WTC11 (cell line): ENCODE results near the gene CIRBP. TPM values are rescaled to one million over a fixed set of nuclear protein-coding genes. Genes with fewer than 3 reads are reported as not detected.

ENCODE experiments used
- ATAC-seq: fragments of 200-7000 bp; cut with Tn5 transposase; 2 replicates; pipeline ENCODE4 v1.10.0; 2021; ENCODE audit warnings: mild to moderate bottlenecking, moderate library complexity
- CTCF ChIA-PET: fragments of 300-600 bp; sonication (Branson Sonifier 250); formaldehyde crosslinking; loops from one replicate; lab custom pipeline; 2021; ENCODE audit warnings: antibody characterized with exemption; lab: Charles Lee
- POLR2A ChIA-PET: fragments of 350-600 bp; sonication (Branson Sonifier 250); formaldehyde crosslinking; loops from one replicate; lab custom pipeline; 2021; ENCODE audit warnings: antibody characterized with exemption; lab: Charles Lee
- DNase-seq: peaks from one replicate; pipeline ENCODE4 v3.0.0; 2021; ENCODE audit warnings: low spot score
- H3K27ac Mint-ChIP-seq: 2 replicates; pipeline ENCODE4 v1.8.0; 2021; ENCODE audit warnings: mixed read lengths
- H3K27me3 Mint-ChIP-seq: 2 replicates; pipeline ENCODE4 v1.8.0; 2021; ENCODE audit warnings: low read depth, mild to moderate bottlenecking, moderate library complexity, mixed read lengths
- H3K36me3 Mint-ChIP-seq: 2 replicates; pipeline ENCODE4 v1.8.0; 2021; ENCODE audit warnings: mixed read lengths
- H3K4me1 Mint-ChIP-seq: 2 replicates; pipeline ENCODE4 v1.8.0; 2022; ENCODE audit warnings: mixed read lengths
- H3K4me3 Mint-ChIP-seq: 2 replicates; pipeline ENCODE4 v1.8.0; 2021; ENCODE audit warnings: mild to moderate bottlenecking, moderate library complexity, mixed read lengths
- H3K9me3 Mint-ChIP-seq: 2 replicates; pipeline ENCODE4 v1.8.0; 2021; ENCODE audit warnings: mixed read lengths
- FOXK1 ChIP-seq: sonication (generic); formaldehyde crosslinking; IDR thresholded peaks from 2 replicates; pipeline ENCODE4 v1.8.0; 2022; ENCODE audit warnings: mild to moderate bottlenecking, moderate library complexity, missing genetic modification reagents
- GTF2I ChIP-seq: fragments of 250-450 bp; sonication (Bioruptor Pico); conservative IDR thresholded peaks from 2 replicates; pipeline ENCODE4 v1.4.0; 2021; ENCODE audit warnings: mild to moderate bottlenecking
- NFATC4 ChIP-seq: fragments of 250-450 bp; sonication (Bioruptor Pico); IDR thresholded peaks from 2 replicates; pipeline ENCODE4 v1.9.0; 2021; ENCODE audit warnings: mild to moderate bottlenecking
- PRRX2 ChIP-seq: fragments of 250-450 bp; sonication (Bioruptor Pico); IDR thresholded peaks from 2 replicates; pipeline ENCODE4 v1.8.0; 2021; ENCODE audit warnings: mild to moderate bottlenecking
- RORB ChIP-seq: fragments of 250-450 bp; sonication (Bioruptor Pico); IDR thresholded peaks from 2 replicates; pipeline ENCODE4 v1.9.0; 2021; ENCODE audit warnings: mild to moderate bottlenecking
- ZNF263 ChIP-seq: sonication (generic); formaldehyde crosslinking; IDR thresholded peaks from 2 replicates; pipeline ENCODE4 v1.8.1; 2022; ENCODE audit warnings: low read depth, mild to moderate bottlenecking, moderate library complexity, missing genetic modification reagents
- ZNF416 ChIP-seq: fragments of 250-450 bp; sonication (Bioruptor Pico); IDR thresholded peaks from 2 replicates; pipeline ENCODE4 v1.9.0; 2021; ENCODE audit warnings: mild to moderate bottlenecking, inconsistent platforms
- ZNF423 ChIP-seq: fragments of 250-450 bp; sonication (Bioruptor Pico); IDR thresholded peaks from 2 replicates; pipeline ENCODE4 v2.1.2; 2022; ENCODE audit warnings: mild to moderate bottlenecking, moderate library complexity
- ZNF671 ChIP-seq: fragments of 250-450 bp; sonication (Bioruptor Pico); IDR thresholded peaks from 2 replicates; pipeline ENCODE4 v1.8.0; 2021; ENCODE audit warnings: mild to moderate bottlenecking
- total RNA-seq: library from RNA; stranded (reverse); gene quantifications from 3 replicates; pipeline ENCODE4 v1.2.3, GENCODE V29; 2021
- TF ChIP-seq, protein P1 (sequence below): sonication (generic); formaldehyde crosslinking; IDR thresholded peaks from 2 replicates; pipeline ENCODE4 v1.8.1; 2022; ENCODE audit warnings: missing genetic modification reagents, borderline replicate concordance
- TF ChIP-seq, protein P2 (sequence below): sonication (generic); formaldehyde crosslinking; IDR thresholded peaks from 2 replicates; pipeline ENCODE4 v1.8.0; 2023; ENCODE audit warnings: mild to moderate bottlenecking, missing genetic modification reagents
- TF ChIP-seq, protein P3 (sequence below): sonication (generic); formaldehyde crosslinking; IDR thresholded peaks from 2 replicates; pipeline ENCODE4 v1.8.1; 2023; ENCODE audit warnings: mild to moderate bottlenecking, moderate library complexity, missing genetic modification reagents
- TF ChIP-seq, protein P4 (sequence below): fragments of 250-450 bp; sonication (Bioruptor Pico); IDR thresholded peaks from 2 replicates; pipeline ENCODE4 v1.9.0; 2021; ENCODE audit warnings: mild to moderate bottlenecking, borderline replicate concordance
- TF ChIP-seq, protein P5 (sequence below): sonication (generic); formaldehyde crosslinking; IDR thresholded peaks from 2 replicates; pipeline ENCODE4 v1.8.1; 2023; ENCODE audit warnings: mild to moderate bottlenecking, missing genetic modification reagents, moderate library complexity

The CIRBP gene
- total RNA-seq, 1 experiment from 2014 or later, result 298 TPM

DNA sequence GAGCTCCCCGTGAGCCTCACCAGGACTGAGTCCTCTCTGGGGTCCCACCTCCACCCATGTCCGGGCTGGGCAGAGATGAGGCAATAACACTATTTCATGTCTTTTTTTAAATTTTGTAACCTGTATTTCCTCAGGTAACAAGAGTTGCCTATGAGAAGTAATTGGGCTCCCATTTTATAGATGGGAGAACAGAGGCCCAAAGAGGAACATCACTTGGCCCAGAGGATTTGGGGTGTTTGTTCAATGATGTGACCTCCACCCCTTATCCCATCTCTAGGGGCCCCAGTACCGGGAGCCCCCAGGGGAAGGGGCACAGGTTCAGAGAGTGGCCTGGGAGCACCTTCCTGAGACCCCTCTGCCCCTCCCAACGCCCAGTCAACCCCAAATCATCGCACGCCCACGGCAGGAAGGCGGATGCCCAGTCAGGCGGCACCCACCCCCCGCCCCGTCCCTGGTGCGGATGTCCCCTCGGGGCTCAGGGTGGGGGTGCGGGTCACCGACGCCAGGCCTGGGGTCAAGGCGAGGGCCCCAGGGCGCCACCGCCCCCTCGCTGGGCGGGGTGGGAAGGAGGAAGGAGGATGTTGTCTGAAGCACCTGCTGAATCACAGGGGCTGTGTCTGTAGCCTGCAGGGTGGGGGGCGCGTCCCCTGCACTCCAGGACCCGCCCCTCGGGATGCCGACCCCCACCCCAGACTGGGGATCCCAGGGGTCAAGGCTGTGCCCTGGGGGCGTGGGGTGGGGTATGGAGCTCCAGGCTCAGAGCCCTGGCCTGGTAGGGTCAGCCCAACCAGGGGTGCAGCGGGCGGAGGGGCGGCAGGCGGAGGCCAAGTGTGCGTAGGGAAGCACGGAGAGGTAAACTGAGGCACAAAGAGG, 9.0 kb upstream of the CIRBP start:
- CTCF ChIA-PET, result interaction anchor here (0.6 to 15.6 kb wide), 4 partner anchors 9 to 397 kb away, joined by 3 to 648 read pairs (median 3); partner anchors contain the start of genes ARHGAP45, ATP5F1D and CIRBP
- 0 out of 2 replicates have a peak, but pooled peaks have one; percentile 47 for TF ChIP-seq PRRX2
- TF ChIP-seq, protein P1, sequence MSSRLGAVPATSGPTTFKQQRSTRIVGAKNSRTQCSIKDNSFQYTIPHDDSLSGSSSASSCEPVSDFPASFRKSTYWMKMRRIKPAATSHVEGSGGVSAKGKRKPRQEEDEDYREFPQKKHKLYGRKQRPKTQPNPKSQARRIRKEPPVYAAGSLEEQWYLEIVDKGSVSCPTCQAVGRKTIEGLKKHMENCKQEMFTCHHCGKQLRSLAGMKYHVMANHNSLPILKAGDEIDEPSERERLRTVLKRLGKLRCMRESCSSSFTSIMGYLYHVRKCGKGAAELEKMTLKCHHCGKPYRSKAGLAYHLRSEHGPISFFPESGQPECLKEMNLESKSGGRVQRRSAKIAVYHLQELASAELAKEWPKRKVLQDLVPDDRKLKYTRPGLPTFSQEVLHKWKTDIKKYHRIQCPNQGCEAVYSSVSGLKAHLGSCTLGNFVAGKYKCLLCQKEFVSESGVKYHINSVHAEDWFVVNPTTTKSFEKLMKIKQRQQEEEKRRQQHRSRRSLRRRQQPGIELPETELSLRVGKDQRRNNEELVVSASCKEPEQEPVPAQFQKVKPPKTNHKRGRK, result no peak
- TF ChIP-seq, protein P2, sequence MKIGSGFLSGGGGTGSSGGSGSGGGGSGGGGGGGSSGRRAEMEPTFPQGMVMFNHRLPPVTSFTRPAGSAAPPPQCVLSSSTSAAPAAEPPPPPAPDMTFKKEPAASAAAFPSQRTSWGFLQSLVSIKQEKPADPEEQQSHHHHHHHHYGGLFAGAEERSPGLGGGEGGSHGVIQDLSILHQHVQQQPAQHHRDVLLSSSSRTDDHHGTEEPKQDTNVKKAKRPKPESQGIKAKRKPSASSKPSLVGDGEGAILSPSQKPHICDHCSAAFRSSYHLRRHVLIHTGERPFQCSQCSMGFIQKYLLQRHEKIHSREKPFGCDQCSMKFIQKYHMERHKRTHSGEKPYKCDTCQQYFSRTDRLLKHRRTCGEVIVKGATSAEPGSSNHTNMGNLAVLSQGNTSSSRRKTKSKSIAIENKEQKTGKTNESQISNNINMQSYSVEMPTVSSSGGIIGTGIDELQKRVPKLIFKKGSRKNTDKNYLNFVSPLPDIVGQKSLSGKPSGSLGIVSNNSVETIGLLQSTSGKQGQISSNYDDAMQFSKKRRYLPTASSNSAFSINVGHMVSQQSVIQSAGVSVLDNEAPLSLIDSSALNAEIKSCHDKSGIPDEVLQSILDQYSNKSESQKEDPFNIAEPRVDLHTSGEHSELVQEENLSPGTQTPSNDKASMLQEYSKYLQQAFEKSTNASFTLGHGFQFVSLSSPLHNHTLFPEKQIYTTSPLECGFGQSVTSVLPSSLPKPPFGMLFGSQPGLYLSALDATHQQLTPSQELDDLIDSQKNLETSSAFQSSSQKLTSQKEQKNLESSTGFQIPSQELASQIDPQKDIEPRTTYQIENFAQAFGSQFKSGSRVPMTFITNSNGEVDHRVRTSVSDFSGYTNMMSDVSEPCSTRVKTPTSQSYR (CRISPR knock-in tag), result 0 out of 2 replicates have a peak, but pooled peaks have one; percentile 24
- peak; percentile 48; the same call in 1 of the 2 replicates for TF ChIP-seq RORB (CRISPR knock-in tag)
- TF ChIP-seq, protein P3, sequence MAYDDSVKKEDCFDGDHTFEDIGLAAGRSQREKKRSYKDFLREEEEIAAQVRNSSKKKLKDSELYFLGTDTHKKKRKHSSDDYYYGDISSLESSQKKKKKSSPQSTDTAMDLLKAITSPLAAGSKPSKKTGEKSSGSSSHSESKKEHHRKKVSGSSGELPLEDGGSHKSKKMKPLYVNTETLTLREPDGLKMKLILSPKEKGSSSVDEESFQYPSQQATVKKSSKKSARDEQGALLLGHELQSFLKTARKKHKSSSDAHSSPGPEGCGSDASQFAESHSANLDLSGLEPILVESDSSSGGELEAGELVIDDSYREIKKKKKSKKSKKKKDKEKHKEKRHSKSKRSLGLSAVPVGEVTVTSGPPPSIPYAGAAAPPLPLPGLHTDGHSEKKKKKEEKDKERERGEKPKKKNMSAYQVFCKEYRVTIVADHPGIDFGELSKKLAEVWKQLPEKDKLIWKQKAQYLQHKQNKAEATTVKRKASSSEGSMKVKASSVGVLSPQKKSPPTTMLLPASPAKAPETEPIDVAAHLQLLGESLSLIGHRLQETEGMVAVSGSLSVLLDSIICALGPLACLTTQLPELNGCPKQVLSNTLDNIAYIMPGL (CRISPR knock-in tag), result no peak
- peak; percentile 20; the same call in 1 of the 2 replicates for TF ChIP-seq NFATC4 (CRISPR knock-in tag)
- TF ChIP-seq ZNF263 (CRISPR knock-in tag), result no peak
- TF ChIP-seq ZNF671 (CRISPR knock-in tag), result peak; percentile 61
- 0 out of 2 replicates have a peak, but pooled peaks have one; percentile 16 for TF ChIP-seq FOXK1 (CRISPR knock-in tag)
- TF ChIP-seq, protein P4, sequence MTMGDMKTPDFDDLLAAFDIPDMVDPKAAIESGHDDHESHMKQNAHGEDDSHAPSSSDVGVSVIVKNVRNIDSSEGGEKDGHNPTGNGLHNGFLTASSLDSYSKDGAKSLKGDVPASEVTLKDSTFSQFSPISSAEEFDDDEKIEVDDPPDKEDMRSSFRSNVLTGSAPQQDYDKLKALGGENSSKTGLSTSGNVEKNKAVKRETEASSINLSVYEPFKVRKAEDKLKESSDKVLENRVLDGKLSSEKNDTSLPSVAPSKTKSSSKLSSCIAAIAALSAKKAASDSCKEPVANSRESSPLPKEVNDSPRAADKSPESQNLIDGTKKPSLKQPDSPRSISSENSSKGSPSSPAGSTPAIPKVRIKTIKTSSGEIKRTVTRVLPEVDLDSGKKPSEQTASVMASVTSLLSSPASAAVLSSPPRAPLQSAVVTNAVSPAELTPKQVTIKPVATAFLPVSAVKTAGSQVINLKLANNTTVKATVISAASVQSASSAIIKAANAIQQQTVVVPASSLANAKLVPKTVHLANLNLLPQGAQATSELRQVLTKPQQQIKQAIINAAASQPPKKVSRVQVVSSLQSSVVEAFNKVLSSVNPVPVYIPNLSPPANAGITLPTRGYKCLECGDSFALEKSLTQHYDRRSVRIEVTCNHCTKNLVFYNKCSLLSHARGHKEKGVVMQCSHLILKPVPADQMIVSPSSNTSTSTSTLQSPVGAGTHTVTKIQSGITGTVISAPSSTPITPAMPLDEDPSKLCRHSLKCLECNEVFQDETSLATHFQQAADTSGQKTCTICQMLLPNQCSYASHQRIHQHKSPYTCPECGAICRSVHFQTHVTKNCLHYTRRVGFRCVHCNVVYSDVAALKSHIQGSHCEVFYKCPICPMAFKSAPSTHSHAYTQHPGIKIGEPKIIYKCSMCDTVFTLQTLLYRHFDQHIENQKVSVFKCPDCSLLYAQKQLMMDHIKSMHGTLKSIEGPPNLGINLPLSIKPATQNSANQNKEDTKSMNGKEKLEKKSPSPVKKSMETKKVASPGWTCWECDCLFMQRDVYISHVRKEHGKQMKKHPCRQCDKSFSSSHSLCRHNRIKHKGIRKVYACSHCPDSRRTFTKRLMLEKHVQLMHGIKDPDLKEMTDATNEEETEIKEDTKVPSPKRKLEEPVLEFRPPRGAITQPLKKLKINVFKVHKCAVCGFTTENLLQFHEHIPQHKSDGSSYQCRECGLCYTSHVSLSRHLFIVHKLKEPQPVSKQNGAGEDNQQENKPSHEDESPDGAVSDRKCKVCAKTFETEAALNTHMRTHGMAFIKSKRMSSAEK (CRISPR knock-in tag), result peak; percentile 73; the same call in 1 of the 2 replicates
- TF ChIP-seq ZNF416, result 0 out of 2 replicates have a peak, but pooled peaks have one; percentile 60
- peak; percentile 71; the same call in 1 of the 2 replicates for TF ChIP-seq GTF2I
- peak; percentile 40; the same call in 1 of the 2 replicates for TF ChIP-seq ZNF423 (CRISPR knock-in tag)
- TF ChIP-seq, protein P5, sequence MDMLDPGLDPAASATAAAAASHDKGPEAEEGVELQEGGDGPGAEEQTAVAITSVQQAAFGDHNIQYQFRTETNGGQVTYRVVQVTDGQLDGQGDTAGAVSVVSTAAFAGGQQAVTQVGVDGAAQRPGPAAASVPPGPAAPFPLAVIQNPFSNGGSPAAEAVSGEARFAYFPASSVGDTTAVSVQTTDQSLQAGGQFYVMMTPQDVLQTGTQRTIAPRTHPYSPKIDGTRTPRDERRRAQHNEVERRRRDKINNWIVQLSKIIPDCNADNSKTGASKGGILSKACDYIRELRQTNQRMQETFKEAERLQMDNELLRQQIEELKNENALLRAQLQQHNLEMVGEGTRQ (CRISPR knock-in tag), result no peak
- Mint-ChIP-seq H3K4me1 (peaks cover 51% of the 10 kb centered on the region), H3K4me3 (peak overlapping the region; percentile 53), H3K9me3 (no peaks in the 10 kb centered on the region), H3K27ac (peak overlapping the region; percentile 90), H3K36me3 (peaks cover 24% of the 10 kb centered on the region), H3K27me3 (no peaks in the 10 kb centered on the region)
- ATAC-seq (peak; percentile 2), DNase-seq (no peak)
- POLR2A ChIA-PET, result interaction anchor here (0.5 to 3.6 kb wide), 10 partner anchors 8 to 234 kb away, joined by 3 to 31 read pairs (median 4); partner anchors contain the start of genes CIRBP, CNN2, FAM174C and REEP6
